SU-DHL-6 (cell line): ENCODE data around the gene PXDC1.

Experiments used
- CTCF ChIP-seq: fragments of 200-600 bp; sonication (generic); IDR thresholded peaks from one replicate; pipeline ENCODE4 v1.5.1; 2017; ENCODE audit warnings: antibody characterized with exemption, mild to moderate bottlenecking, low read length, moderate library complexity; ENCODE audit not compliant: insufficient read depth, poor library complexity, severe bottlenecking
- EZH2phosphoT487 ChIP-seq: fragments of 200-600 bp; sonication (generic), shearing (Covaris generic); conservative IDR thresholded peaks from 2 replicates; pipeline ENCODE4 v1.6.1; 2018; ENCODE audit warnings: mild to moderate bottlenecking, antibody characterized with exemption, low read length, moderate library complexity, mixed read lengths

GRCh38 chr6:3789896-3790558 lies 38.5 kb upstream of the PXDC1 start:
- TF ChIP-seq CTCF (no peak), EZH2phosphoT487 (no peak)
